Measurements from ENCODE around the gene ESYT2.
"Not testable (repeated sequence)": the region's sequence is repeated elsewhere in the genome, so short reads cannot be mapped to it uniquely, and the experiment has no call there.

Gene ESYT2

GRCh38 chr7:158829342-158830210 lies at the start of gene ESYT2:
ESYT2 (minus strand) TSS chr7:158829509; CDS start chr7:158829418, 91 bp downstream.
- peak; percentile 80 for DNase-seq

- not testable (repeated sequence) for DNase-seq
These were observed 49.1 kb upstream of the ESYT2 start for GRCh38 chr7:158878151-158879079.

GRCh38 chr7:158876984-158877383 lies 47.7 kb upstream of the ESYT2 start:
- DNase-seq = no peak

GRCh38 chr7:158869876-158870275 lies 40.6 kb upstream of the ESYT2 start:
- no peak for DNase-seq

GRCh38 chr7:158868764-158869410 lies 39.6 kb upstream of the ESYT2 start:
- DNase-seq = no peak

GRCh38 chr7:158867214-158867984 lies 38.1 kb upstream of the ESYT2 start:
- DNase-seq = no peak

GRCh38 chr7:158865977-158866376 lies 36.7 kb upstream of the ESYT2 start:
- DNase-seq = no peak

- peak; percentile 51 for DNase-seq
These were observed 36.2 kb upstream of the ESYT2 start for GRCh38 chr7:158865462-158865922.

GRCh38 chr7:158864833-158865232 lies 35.5 kb upstream of the ESYT2 start:
- DNase-seq = no peak

GRCh38 chr7:158864507-158864820 lies 35.2 kb upstream of the ESYT2 start:
- DNase-seq = no peak

- DNase-seq = no peak
These were observed 34.5 kb upstream of the ESYT2 start for GRCh38 chr7:158863611-158864506.

GRCh38 chr7:158862985-158863610 lies 33.8 kb upstream of the ESYT2 start:
- peak; percentile 46 for DNase-seq

GRCh38 chr7:158861936-158862704 lies 32.8 kb upstream of the ESYT2 start:
- no peak for DNase-seq

GRCh38 chr7:158861004-158861787 lies 31.9 kb upstream of the ESYT2 start:
- DNase-seq = no peak

GRCh38 chr7:158860394-158860793 lies 31.1 kb upstream of the ESYT2 start:
- no peak for DNase-seq

- DNase-seq = no peak
These were observed 29.5 kb upstream of the ESYT2 start for GRCh38 chr7:158858592-158859503.

GRCh38 chr7:158856883-158857668 lies 27.8 kb upstream of the ESYT2 start:
- DNase-seq = no peak

Data from KG1 (cell line).